Measurements from ENCODE around the gene POTEH. TPM values are rescaled to one million over a fixed set of nuclear protein-coding genes. Genes with fewer than 3 reads are reported as not detected.

POTEH gene
- total and polyA plus RNA-seq, 5 donors = not detected

Other genes with a start within 250 kb of the POTEH start
- gene OR11H1, start 161.8 kb upstream of the POTEH start, total RNA-seq = not detected
- not detected for gene OR11H1, start 161.8 kb upstream of the POTEH start, polyA plus RNA-seq